Activated CD4-positive, alpha-beta T cell treated with anti-CD3 and anti-CD28 coated beads, Interleukin-2, amount 50 U/mL, for 48 hours (primary cell): ENCODE data around the gene GPR50.

ENCODE experiments used
- DNase-seq, 2 experiments: peaks; one replicate each; pipeline ENCODE4 v3.0.0-alpha.2; 2020

Gene GPR50

GRCh38 chrX:151227627-151228026 is 51.2 kb downstream of the GPR50 start:
- no peak for DNase-seq

DNA sequence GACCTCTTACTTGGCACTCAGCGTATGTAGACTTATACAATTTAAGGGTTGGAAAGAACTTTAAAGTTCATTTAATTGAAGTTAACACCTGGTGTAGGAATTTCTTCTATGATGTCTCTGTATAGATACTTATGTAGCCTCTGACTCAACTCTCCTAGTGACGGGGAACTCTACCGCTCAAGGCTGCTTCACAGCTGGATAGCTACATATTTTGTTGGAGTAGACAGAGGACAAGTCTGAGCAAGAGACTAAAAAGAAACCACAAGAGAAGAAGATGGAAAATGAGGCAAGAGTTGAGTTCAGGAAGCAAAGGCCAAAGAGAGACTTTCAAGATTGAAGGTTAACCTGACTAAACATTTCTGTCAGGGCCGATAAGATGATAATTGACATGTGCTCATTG is 52.6 kb downstream of the GPR50 start:
- DNase-seq = no peak
